OCI-LY7 (cell line): ENCODE results near the gene NTS. TPM values are rescaled to one million over a fixed set of nuclear protein-coding genes. Genes with fewer than 3 reads are reported as not detected.

ENCODE experiments used
- BruUV-seq: library from RNA; stranded (reverse); fragments of 400-500 nt; replicated peaks from 2 replicates; lab custom pipeline; 2021; lab: Mats Ljungman, UMichigan
- CTCF ChIA-PET: fragments of 300-600 bp; sonication (Branson Sonifier 250); formaldehyde crosslinking; loops from one replicate; lab custom pipeline; 2022; ENCODE audit warnings: antibody characterized with exemption; ENCODE audit not compliant: unreplicated experiment; lab: Charles Lee
- POLR2A ChIA-PET: fragments of 300-600 bp; sonication (Branson Sonifier 250); formaldehyde crosslinking; loops from one replicate; lab custom pipeline; 2022; ENCODE audit warnings: antibody characterized with exemption; lab: Charles Lee
- DNase-seq: peaks from one replicate; pipeline ENCODE4 v3.0.0-alpha.2; 2015; ENCODE audit warnings: low spot score
- H2AFZ ChIP-seq: fragments of 200-600 bp; sonication (generic), shearing (Covaris generic); 2 replicates; pipeline ENCODE4 v1.6.1; 2014; ENCODE audit warnings: mild to moderate bottlenecking, antibody characterized with exemption, low read length, moderate library complexity
- H3K27ac ChIP-seq: fragments of 200-600 bp; sonication (generic); 2 replicates; pipeline ENCODE4 v1.5.1; 2014; ENCODE audit warnings: mixed run types, low read depth, mild to moderate bottlenecking, moderate library complexity, low read length, inconsistent platforms; ENCODE audit not compliant: poor library complexity, severe bottlenecking
- H3K36me3 ChIP-seq: fragments of 200-600 bp; sonication (generic); 2 replicates; pipeline ENCODE4 v1.6.1; 2014; ENCODE audit warnings: mild to moderate bottlenecking, antibody characterized with exemption, low read length, moderate library complexity, mixed read lengths; ENCODE audit not compliant: insufficient read depth
- H3K4me1 ChIP-seq: fragments of 200-600 bp; sonication (generic); 2 replicates; pipeline ENCODE4 v1.5.1; 2014; ENCODE audit warnings: mild to moderate bottlenecking, low read length; ENCODE audit not compliant: insufficient read depth, poor library complexity, severe bottlenecking
- H3K4me2 ChIP-seq: fragments of 200-600 bp; sonication (generic); 2 replicates; pipeline ENCODE4 v1.6.1; 2014; ENCODE audit warnings: mild to moderate bottlenecking, low read length
- H3K4me3 ChIP-seq: fragments of 200-600 bp; sonication (generic); 2 replicates; pipeline ENCODE4 v1.5.1; 2014; ENCODE audit warnings: mild to moderate bottlenecking, low read depth, low read length; ENCODE audit not compliant: poor library complexity, severe bottlenecking
- H3K79me2 ChIP-seq: fragments of 200-600 bp; sonication (generic); 2 replicates; pipeline ENCODE4 v1.6.1; 2016; ENCODE audit warnings: low read depth, mild to moderate bottlenecking, low read length, moderate library complexity, mixed read lengths; ENCODE audit not compliant: insufficient read depth
- H3K9me2 ChIP-seq: fragments of 200-600 bp; sonication (generic); 2 replicates; pipeline ENCODE4 v1.6.1; 2016; ENCODE audit warnings: mild to moderate bottlenecking, low read length, mixed read lengths; ENCODE audit not compliant: insufficient read depth
- H3K9me3 ChIP-seq: fragments of 200-600 bp; sonication (generic); 2 replicates; pipeline ENCODE4 v1.6.1; 2014; ENCODE audit warnings: mild to moderate bottlenecking, mixed run types, low read length, mixed read lengths
- H4K20me1 ChIP-seq: fragments of 200-600 bp; sonication (generic); 2 replicates; pipeline ENCODE4 v1.6.1; 2014; ENCODE audit warnings: mild to moderate bottlenecking, antibody characterized with exemption, low read length, moderate library complexity, mixed read lengths; ENCODE audit not compliant: insufficient read depth
- EZH2phosphoT487 ChIP-seq: fragments of 200-600 bp; sonication (generic); IDR thresholded peaks from 2 replicates; pipeline ENCODE4 v1.6.1; 2018; ENCODE audit warnings: low read depth, borderline replicate concordance, mild to moderate bottlenecking, mixed run types, antibody characterized with exemption, low read length, moderate library complexity, mixed read lengths
- intact Hi-C: fragments of 100-400 bp; cut with micrococcal nuclease; formaldehyde crosslinking; loops from one replicate; pipeline ENCODE4 v1.10.0; 2022; ENCODE audit not compliant: unreplicated experiment
- total RNA-seq, 2 experiments: library from RNA; depleted of rRNA in 1 of 2; stranded (reverse); fragments of >200 nt in 1 of 2; shearing (Covaris generic) in 1 of 2; gene quantifications; 2 replicates each; pipeline ENCODE4 v1.2.3, GENCODE V29; 2014 to 2022
- TF ChIP-seq, protein P1 (sequence below): fragments of 200-600 bp; sonication (generic); conservative IDR thresholded peaks from 2 replicates; pipeline ENCODE4 v1.5.1; 2014; ENCODE audit warnings: mild to moderate bottlenecking, antibody characterized with exemption, low read length, moderate library complexity, mixed read lengths

Gene NTS
- total RNA-seq, 2 experiments from 2014 or later = not detected

DNA sequence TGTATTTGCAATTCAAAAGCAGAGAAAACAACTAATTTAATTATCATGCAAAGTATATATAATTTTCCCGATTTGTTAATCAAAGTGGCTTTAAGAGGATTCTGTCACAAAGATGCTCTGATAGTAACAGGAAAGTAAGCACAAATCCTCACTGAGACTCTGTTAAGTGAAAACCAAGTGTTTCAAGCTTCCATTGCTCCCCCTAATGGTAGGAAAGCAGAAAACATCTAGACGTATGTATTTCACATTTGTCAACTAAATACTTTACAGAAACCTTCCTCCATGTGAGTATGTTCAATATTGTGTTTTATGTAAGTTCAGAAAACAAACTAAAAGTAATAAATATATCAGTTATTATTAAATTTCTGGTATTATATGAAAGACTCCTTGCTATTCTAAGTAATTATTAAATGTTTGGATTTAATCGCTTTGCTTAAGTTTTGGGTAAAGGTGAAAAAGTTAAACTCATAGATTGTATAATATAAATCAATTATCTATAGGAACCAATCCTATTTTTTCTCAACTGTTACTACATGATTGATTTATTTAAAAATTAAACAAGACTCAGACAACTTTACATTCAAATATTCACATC, 1.5 kb upstream of the NTS start:
- no peak overlapping the region for H2AFZ ChIP-seq
- POLR2A ChIA-PET = no interaction called here

DNA sequence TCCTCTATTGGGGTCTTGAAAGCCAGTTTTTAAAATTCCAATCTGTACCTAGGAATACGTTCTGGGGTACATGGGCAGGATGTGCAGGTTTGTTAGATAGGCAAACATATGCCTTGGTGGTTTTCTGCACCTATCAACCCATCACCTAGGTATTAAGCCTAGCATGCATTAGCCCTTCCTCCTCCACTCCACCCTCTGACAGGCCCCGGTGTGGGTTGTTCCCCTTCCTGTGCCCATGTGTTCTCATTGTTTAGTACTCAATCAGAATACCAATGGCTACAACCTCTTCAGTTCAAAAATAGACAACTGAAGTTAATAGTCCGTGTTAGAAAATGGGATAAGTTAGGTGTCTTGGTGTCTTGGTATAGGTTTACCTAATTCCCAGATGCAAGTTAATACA, 3.4 kb downstream of the NTS start:
- ChIA-PET CTCF (no interaction called here), POLR2A (no interaction called here)
- no peak overlapping the region for H3K4me3 ChIP-seq
- no peak for DNase-seq
- H3K9me3 ChIP-seq = no peaks in the 10 kb centered on the region
- H2AFZ ChIP-seq = no peak overlapping the region
- no peak overlapping the region for H3K27ac ChIP-seq
- H4K20me1 ChIP-seq = no peaks in the 10 kb centered on the region
- no peak for TF ChIP-seq EZH2phosphoT487
- TF ChIP-seq, protein P1, sequence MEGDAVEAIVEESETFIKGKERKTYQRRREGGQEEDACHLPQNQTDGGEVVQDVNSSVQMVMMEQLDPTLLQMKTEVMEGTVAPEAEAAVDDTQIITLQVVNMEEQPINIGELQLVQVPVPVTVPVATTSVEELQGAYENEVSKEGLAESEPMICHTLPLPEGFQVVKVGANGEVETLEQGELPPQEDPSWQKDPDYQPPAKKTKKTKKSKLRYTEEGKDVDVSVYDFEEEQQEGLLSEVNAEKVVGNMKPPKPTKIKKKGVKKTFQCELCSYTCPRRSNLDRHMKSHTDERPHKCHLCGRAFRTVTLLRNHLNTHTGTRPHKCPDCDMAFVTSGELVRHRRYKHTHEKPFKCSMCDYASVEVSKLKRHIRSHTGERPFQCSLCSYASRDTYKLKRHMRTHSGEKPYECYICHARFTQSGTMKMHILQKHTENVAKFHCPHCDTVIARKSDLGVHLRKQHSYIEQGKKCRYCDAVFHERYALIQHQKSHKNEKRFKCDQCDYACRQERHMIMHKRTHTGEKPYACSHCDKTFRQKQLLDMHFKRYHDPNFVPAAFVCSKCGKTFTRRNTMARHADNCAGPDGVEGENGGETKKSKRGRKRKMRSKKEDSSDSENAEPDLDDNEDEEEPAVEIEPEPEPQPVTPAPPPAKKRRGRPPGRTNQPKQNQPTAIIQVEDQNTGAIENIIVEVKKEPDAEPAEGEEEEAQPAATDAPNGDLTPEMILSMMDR = no peak
- no peaks in the 10 kb centered on the region for H3K36me3 ChIP-seq
- no peak overlapping the region for H3K4me2 ChIP-seq
- no peaks in the 10 kb centered on the region for H3K9me2 ChIP-seq
- no peaks in the 10 kb centered on the region for H3K4me1 ChIP-seq
- BruUV-seq = no TSS peak
- no peaks in the 10 kb centered on the region for H3K79me2 ChIP-seq
- intact Hi-C loops = no loop called here

More for the DNA sequence above, 1.5 kb upstream of the NTS start:
- no peaks in the 10 kb centered on the region for H3K79me2 ChIP-seq
- H4K20me1 ChIP-seq = no peaks in the 10 kb centered on the region
- no peak overlapping the region for H3K4me3 ChIP-seq
- no TSS peak for BruUV-seq
- H3K27ac ChIP-seq = no peak overlapping the region
- CTCF ChIA-PET = interaction anchor here (1.0 kb wide), 1 partner anchor 447 kb away, joined by 4 read pairs; no protein-coding TSS in a partner anchor
- no peaks in the 10 kb centered on the region for H3K9me2 ChIP-seq
- H3K9me3 ChIP-seq = no peaks in the 10 kb centered on the region
- H3K36me3 ChIP-seq = no peaks in the 10 kb centered on the region
- TF ChIP-seq EZH2phosphoT487 = no peak
- TF ChIP-seq, protein P1 = peak; percentile 88
- DNase-seq = peak; percentile 67
- no peaks in the 10 kb centered on the region for H3K4me1 ChIP-seq
- intact Hi-C loops = loop anchor here (2.0 to 5.0 kb wide), 2 partner anchors 405 to 448 kb away; no protein-coding TSS in a partner anchor
- no peak overlapping the region for H3K4me2 ChIP-seq

DNA sequence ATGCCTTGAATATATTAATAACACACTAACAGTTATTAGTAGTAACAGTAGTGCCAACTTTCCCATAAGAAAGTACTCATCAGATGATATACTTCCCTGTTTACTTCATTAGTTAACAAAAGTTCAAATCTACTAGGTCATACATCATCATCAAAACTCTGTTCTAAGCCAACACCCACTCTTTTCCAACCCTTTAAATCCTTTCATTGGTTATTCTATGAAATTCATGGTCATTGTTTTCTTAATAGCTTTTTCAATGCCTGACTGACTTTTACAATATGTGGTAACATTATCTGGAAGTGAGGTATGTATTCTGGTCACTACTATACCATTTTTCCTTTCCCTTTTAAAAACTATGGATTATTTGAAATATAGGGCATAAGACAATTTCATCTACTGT, 9.7 kb downstream of the NTS start:
- BruUV-seq = no TSS peak
- no peak for TF ChIP-seq EZH2phosphoT487
- TF ChIP-seq, protein P1 = no peak
- Histone ChIP-seq H3K79me2 (no peaks in the 10 kb centered on the region), H3K4me2 (no peak overlapping the region), H3K4me3 (no peak overlapping the region), H4K20me1 (no peaks in the 10 kb centered on the region), H3K27ac (no peak overlapping the region), H3K9me2 (no peaks in the 10 kb centered on the region), H3K9me3 (no peaks in the 10 kb centered on the region), H3K36me3 (no peaks in the 10 kb centered on the region), H2AFZ (no peak overlapping the region), H3K4me1 (no peaks in the 10 kb centered on the region)
- intact Hi-C loops = no loop called here
- ChIA-PET CTCF (no interaction called here), POLR2A (no interaction called here)
- DNase-seq = no peak
